Gastroesophageal sphincter (tissue), 3 donors: ENCODE measurements around the gene NEK11.

Experiments used
- POLR2A ChIP-seq, 2 donors: fragments of 450-650 bp; IDR thresholded peaks; one replicate each; pipeline ENCODE4 v1.6.1; 2017; ENCODE audit warnings: antibody characterized with exemption in 2 of 2, mild to moderate bottlenecking in 2 of 2, moderate library complexity in 1 of 2
- TF ChIP-seq, protein P1 (sequence below), 4 experiments: fragments of 200-600 bp in 2 of 4; fragments of 450-650 bp in 2 of 4; sonication (generic) in 1 of 4; IDR thresholded peaks; one replicate each; pipeline ENCODE4 v1.5.1; 2017 to 2019; ENCODE audit warnings: antibody characterized with exemption in 4 of 4, mild to moderate bottlenecking in 2 of 4, moderate library complexity in 2 of 4

DNA sequence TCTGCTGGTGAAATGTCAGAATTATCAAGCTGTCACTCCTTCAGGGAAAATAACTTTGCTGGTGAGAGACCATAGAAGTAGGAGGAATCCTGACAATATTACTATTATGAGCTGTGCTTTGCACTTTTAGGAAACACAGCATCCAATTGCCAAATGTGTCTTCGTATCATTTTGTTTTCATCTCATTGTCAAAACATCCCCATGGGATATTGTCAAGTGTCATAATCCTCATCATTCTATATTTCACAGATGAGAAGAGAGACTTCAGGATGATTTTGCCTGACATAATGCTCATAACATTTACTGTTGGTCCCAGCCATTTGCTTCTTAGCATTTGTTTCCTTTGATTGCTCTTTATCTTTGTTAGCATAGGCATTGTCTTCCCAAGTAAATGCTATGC is 234.4 kb downstream of the NEK11 start:
- TF ChIP-seq, protein P1, sequence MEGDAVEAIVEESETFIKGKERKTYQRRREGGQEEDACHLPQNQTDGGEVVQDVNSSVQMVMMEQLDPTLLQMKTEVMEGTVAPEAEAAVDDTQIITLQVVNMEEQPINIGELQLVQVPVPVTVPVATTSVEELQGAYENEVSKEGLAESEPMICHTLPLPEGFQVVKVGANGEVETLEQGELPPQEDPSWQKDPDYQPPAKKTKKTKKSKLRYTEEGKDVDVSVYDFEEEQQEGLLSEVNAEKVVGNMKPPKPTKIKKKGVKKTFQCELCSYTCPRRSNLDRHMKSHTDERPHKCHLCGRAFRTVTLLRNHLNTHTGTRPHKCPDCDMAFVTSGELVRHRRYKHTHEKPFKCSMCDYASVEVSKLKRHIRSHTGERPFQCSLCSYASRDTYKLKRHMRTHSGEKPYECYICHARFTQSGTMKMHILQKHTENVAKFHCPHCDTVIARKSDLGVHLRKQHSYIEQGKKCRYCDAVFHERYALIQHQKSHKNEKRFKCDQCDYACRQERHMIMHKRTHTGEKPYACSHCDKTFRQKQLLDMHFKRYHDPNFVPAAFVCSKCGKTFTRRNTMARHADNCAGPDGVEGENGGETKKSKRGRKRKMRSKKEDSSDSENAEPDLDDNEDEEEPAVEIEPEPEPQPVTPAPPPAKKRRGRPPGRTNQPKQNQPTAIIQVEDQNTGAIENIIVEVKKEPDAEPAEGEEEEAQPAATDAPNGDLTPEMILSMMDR (IDR thresholded peaks at IDR 0.05) = no peak
- TF ChIP-seq POLR2A (IDR thresholded peaks at IDR 0.05) = no peak
